H1 (cell line): ENCODE results near the gene CEP83. TPM values are rescaled to one million over a fixed set of nuclear protein-coding genes. Genes with fewer than 3 reads are reported as not detected.

Experiments
- CTCF ChIA-PET: fragments of 300-600 bp; sonication (Branson Sonifier 250); formaldehyde crosslinking; loops from one replicate; lab custom pipeline; 2021; ENCODE audit not compliant: partially characterized antibody; lab: Charles Lee
- POLR2A ChIA-PET: fragments of 300-600 bp; sonication (Branson Sonifier 250); formaldehyde crosslinking; loops from one replicate; lab custom pipeline; 2021; ENCODE audit warnings: inconsistent platforms; ENCODE audit not compliant: partially characterized antibody; lab: Charles Lee
- DNase-seq, 2 experiments: peaks; one replicate each; pipeline versions ENCODE4 v3.0.0 to v3.0.0-alpha.2; 2010 to 2022; ENCODE audit warnings: low spot score in 2 of 2, low read depth in 1 of 2, mixed read lengths in 1 of 2
- FAIRE-seq: peaks from 2 replicates; lab custom pipeline; 2011; peaks lifted over from hg19 to GRCh38; lab: Jason Lieb, UNC
- H2AFZ ChIP-seq: 2 replicates; pipeline ENCODE4 v1.8.1; 2012; ENCODE audit warnings: low read length, inconsistent platforms
- H2AK5ac ChIP-seq: 2 replicates; pipeline ENCODE4 v1.6.1; 2013; ENCODE audit warnings: low read depth, low read length
- H2BK120ac ChIP-seq: replicated peaks from 2 replicates; pipeline ENCODE3; 2013; ENCODE audit warnings: low read depth, low read length, inconsistent platforms
- H2BK12ac ChIP-seq: 2 replicates; pipeline ENCODE4 v1.6.1; 2013; ENCODE audit warnings: low read depth, low read length
- H2BK15ac ChIP-seq: 2 replicates; pipeline ENCODE4 v1.6.1; 2013; ENCODE audit warnings: low read length
- H2BK20ac ChIP-seq: 2 replicates; pipeline ENCODE4 v1.6.1; 2013; ENCODE audit warnings: low read length
- H2BK5ac ChIP-seq: 2 replicates; pipeline ENCODE4 v1.6.1; 2013; ENCODE audit warnings: low read depth, low read length
- H3K14ac ChIP-seq: 2 replicates; pipeline ENCODE4 v1.6.1; 2013; ENCODE audit warnings: inconsistent platforms; ENCODE audit not compliant: insufficient read length
- H3K18ac ChIP-seq: 2 replicates; pipeline ENCODE4 v1.6.1; 2013; ENCODE audit warnings: low read length; ENCODE audit errors: extremely low read depth
- H3K23ac ChIP-seq: 2 replicates; pipeline ENCODE4 v1.6.1; 2013; ENCODE audit warnings: inconsistent platforms; ENCODE audit not compliant: insufficient read length
- H3K23me2 ChIP-seq: 2 replicates; pipeline ENCODE4 v1.6.1; 2013; ENCODE audit warnings: low read depth, low read length
- H3K27ac ChIP-seq: 2 replicates; pipeline ENCODE4 v1.6.1; 2011; ENCODE audit warnings: low read depth, low read length, inconsistent platforms
- H3K27me3 ChIP-seq, 4 experiments: replicated peaks in 1 of 4; 1 replicate in 1 of 4; 2 replicates in 3 of 4; pipeline versions ENCODE4 v1.6.1 to v1.8.1; 2011 to 2013; ENCODE audit warnings: low read length in 3 of 4, mild to moderate bottlenecking in 3 of 4, inconsistent platforms in 2 of 4, mixed read lengths in 2 of 4, moderate library complexity in 1 of 4; ENCODE audit not compliant: control insufficient read depth in 3 of 4, insufficient read depth in 3 of 4; ENCODE audit errors: extremely low read depth in 1 of 4
- H3K36me3 ChIP-seq, 4 experiments: 2 replicates each; pipeline versions ENCODE4 v1.6.1 to v1.8.1; 2011 to 2013; ENCODE audit warnings: mild to moderate bottlenecking in 4 of 4, low read length in 3 of 4, moderate library complexity in 2 of 4, control low read depth in 1 of 4, inconsistent platforms in 1 of 4; ENCODE audit not compliant: insufficient read depth in 4 of 4, control insufficient read depth in 2 of 4
- H3K4ac ChIP-seq: replicated peaks from 2 replicates; pipeline ENCODE3; 2013; ENCODE audit warnings: low read length, low read depth, mixed read lengths, inconsistent platforms; ENCODE audit not compliant: insufficient read length
- H3K4me1 ChIP-seq, 4 experiments: replicated peaks in 1 of 4; 1 replicate in 1 of 4; 2 replicates in 3 of 4; pipeline versions ENCODE4 v1.6.1 to v1.8.1; 2011 to 2013; ENCODE audit warnings: low read length in 3 of 4, inconsistent platforms in 2 of 4, mixed read lengths in 1 of 4; ENCODE audit not compliant: insufficient read depth in 4 of 4, control insufficient read depth in 3 of 4
- H3K4me2 ChIP-seq, 2 experiments: 2 replicates each; pipeline versions ENCODE4 v1.6.1 to v1.8.1; 2011 to 2013; ENCODE audit warnings: low read depth in 2 of 2, low read length in 2 of 2, control low read depth in 1 of 2, inconsistent platforms in 1 of 2, mild to moderate bottlenecking in 1 of 2; ENCODE audit not compliant: insufficient read depth in 1 of 2
- H3K4me3 ChIP-seq, 4 experiments: fragments of 200-600, 300-600 bp in 1 of 4; sonication (generic), shearing (Covaris generic), sonication (Bioruptor Twin) in 1 of 4; 2 replicates each; pipeline versions ENCODE4 v1.5.1 to v1.8.1; 2011 to 2016; ENCODE audit warnings: low read length in 4 of 4, low read depth in 3 of 4, control low read depth in 2 of 4, inconsistent platforms in 2 of 4, mild to moderate bottlenecking in 2 of 4, mixed read lengths in 1 of 4, moderate library complexity in 1 of 4; ENCODE audit not compliant: insufficient read depth in 2 of 4; ENCODE audit errors: extremely low read depth in 1 of 4
- H3K56ac ChIP-seq: replicated peaks from 2 replicates; pipeline ENCODE3; 2013; ENCODE audit warnings: low read depth, mild to moderate bottlenecking, mixed read lengths, low read length, inconsistent platforms; ENCODE audit not compliant: insufficient read length
- H3K79me1 ChIP-seq: 2 replicates; pipeline ENCODE4 v1.6.1; 2013; ENCODE audit warnings: low read depth, low read length, control low read depth
- H3K79me2 ChIP-seq, 2 experiments: 2 replicates each; pipeline versions ENCODE4 v1.6.1 to v1.8.1; 2012 to 2013; ENCODE audit warnings: low read length in 2 of 2, mild to moderate bottlenecking in 2 of 2, inconsistent platforms in 1 of 2; ENCODE audit not compliant: insufficient read depth in 2 of 2, control insufficient read depth in 1 of 2
- H3K9ac ChIP-seq, 4 experiments: replicated peaks in 1 of 4; 1 replicate in 1 of 4; 2 replicates in 3 of 4; pipeline versions ENCODE4 v1.6.1 to v1.8.1; 2011 to 2013; ENCODE audit warnings: low read depth in 3 of 4, low read length in 3 of 4, control low read depth in 2 of 4, mild to moderate bottlenecking in 2 of 4, moderate library complexity in 2 of 4, inconsistent platforms in 1 of 4; ENCODE audit errors: extremely low read depth in 1 of 4
- H3K9me3 ChIP-seq, 2 experiments: 2 replicates each; pipeline versions ENCODE4 v1.6.1 to v1.8.1; 2012 to 2013; ENCODE audit warnings: mild to moderate bottlenecking in 2 of 2, moderate library complexity in 2 of 2, control low read depth in 1 of 2, inconsistent platforms in 1 of 2, low read depth in 1 of 2, low read length in 1 of 2, mixed read lengths in 1 of 2; ENCODE audit not compliant: insufficient read depth in 2 of 2
- H4K20me1 ChIP-seq, 2 experiments: replicated peaks in 1 of 2; 2 replicates each; pipeline versions ENCODE3 to v1.8.1; 2011 to 2013; ENCODE audit warnings: inconsistent platforms in 2 of 2, low read length in 2 of 2, mild to moderate bottlenecking in 1 of 2; ENCODE audit not compliant: insufficient read depth in 2 of 2, control insufficient read depth in 1 of 2
- H4K5ac ChIP-seq: 2 replicates; pipeline ENCODE4 v1.6.1; 2013; ENCODE audit warnings: low read length, low read depth, mixed read lengths, inconsistent platforms; ENCODE audit not compliant: insufficient read length
- H4K8ac ChIP-seq: 2 replicates; pipeline ENCODE4 v1.8.0; 2013; ENCODE audit warnings: mild to moderate bottlenecking, moderate library complexity, low read length, inconsistent platforms; ENCODE audit not compliant: insufficient read depth; ENCODE audit errors: extremely low read depth
- H4K91ac ChIP-seq: replicated peaks from 2 replicates; pipeline ENCODE3; 2013; ENCODE audit warnings: low read length, mixed read lengths, inconsistent platforms; ENCODE audit not compliant: insufficient read length
- SP1 ChIP-seq: IDR thresholded peaks from 2 replicates; pipeline ENCODE4 v1.6.1; 2011; ENCODE audit warnings: low read depth, low read length
- WGBS, 2 experiments: shearing (Covaris generic) in 1 of 2; methylation state at CpG; one replicate each; pipeline versions ENCODE4 v1.1.6 to v1.1.7; 2013 to 2015; ENCODE audit warnings: low lambda C conversion rate in 2 of 2, mixed read lengths in 2 of 2, inconsistent platforms in 1 of 2, low coverage in 1 of 2, missing lambda C conversion rate in 1 of 2; ENCODE audit not compliant: insufficient replicate concordance in 2 of 2, insufficient coverage in 1 of 2, insufficient read length in 1 of 2; ENCODE audit errors: extremely low coverage in 1 of 2, missing lambda C conversion rate in 1 of 2; 5-methylcytosine and 5-hydroxymethylcytosine counted together
- polyA plus RNA-seq, 7 experiments: library from polyadenylated mRNA; depleted of rRNA in 3 of 7; stranded (reverse) in 5 of 7; unstranded in 2 of 7; fragments of >200 nt in 5 of 7; fragments of 200-250 nt in 2 of 7; gene quantifications; 1 replicate in 5 of 7; 2 replicates in 1 of 7; 4 replicates in 1 of 7; pipeline versions ENCODE4 v1.2.1 to v1.2.3, GENCODE V29; 2011 to 2013; ENCODE audit warnings: missing spikeins in 2 of 7, mixed read lengths in 2 of 7
- total RNA-seq: library from RNA; stranded (reverse); fragmentation: NEBNext Ultra II Directional; extraction: Animal tissue kit (Norgen Biotek cat#: 25700); gene quantifications from 2 replicates; pipeline ENCODE4 v1.2.1, GENCODE V29; 2021

The CEP83 gene
- total and polyA plus RNA-seq, 2 of the 8 experiments (the other 6 are each of a cell fraction or from before 2014, with no cell fraction given) = 6.0 to 25.8 TPM

GRCh38 chr12:94304012-94304411 is 155.7 kb downstream of the CEP83 start:
- peak overlapping the region; percentile 45 to 59; a peak in 3 of 4 replicates for H3K4me2 ChIP-seq
- TF ChIP-seq SP1 = no peak

More at GRCh38 chr12:94304012-94304411, 155.7 kb downstream of the CEP83 start:
- Histone ChIP-seq H3K23ac (no peak overlapping the region), H2AK5ac (no peak overlapping the region), H3K9me3 (no peaks in the 10 kb centered on the region), H3K79me2 (no peaks in the 10 kb centered on the region), H3K56ac (peak overlapping the region; percentile 33), H2AFZ (no peak overlapping the region), H2BK5ac (peak overlapping the region; percentile 46; the same call in 1 of the 2 replicates), H2BK15ac (no peak overlapping the region), H3K27ac (peak overlapping the region; percentile 17; the same call in 1 of the 2 replicates), H3K79me1 (no peaks in the 10 kb centered on the region), H3K4me3 (0 out of 8 replicates have a peak overlapping the region, but pooled peaks of 1 of the 4 experiments have one; percentile 1), H4K20me1 (no peaks in the 10 kb centered on the region), H3K4me1 (peaks cover 8 to 19% (median 16%) of the 10 kb centered on the region in 4 experiments; a peak in 6 of 7 replicates), H3K36me3 (peaks cover 2 to 13% (median 7%) of the 10 kb centered on the region in 4 experiments; a peak in 4 of 8 replicates), H2BK20ac (no peak overlapping the region), H3K27me3 (no peaks in the 10 kb centered on the region), H3K4ac (peak overlapping the region; percentile 85), H2BK12ac (peak overlapping the region; percentile 30; the same call in 1 of the 2 replicates), H4K5ac (peak overlapping the region; percentile 39), H3K18ac (no peak overlapping the region; the same call in 1 of the 2 replicates), H4K91ac (peak overlapping the region; percentile 79), H3K23me2 (0 out of 2 replicates have a peak, but pooled peaks cover 2% of the 10 kb centered on the region), H4K8ac (no peak overlapping the region; the same call in 1 of the 2 replicates), H3K14ac (no peak overlapping the region), H2BK120ac (no peak overlapping the region), H3K9ac (no peak overlapping the region)
- FAIRE-seq = no peak
- ChIA-PET POLR2A (interaction anchor here (0.6 to 1.5 kb wide), 5 partner anchors 9 to 44 kb away, joined by 3 to 5 read pairs (median 4); no protein-coding TSS in a partner anchor), CTCF (interaction anchor here (0.8 to 2.7 kb wide), 12 partner anchors 9 to 231 kb away, joined by 3 to 10 read pairs (median 3); no protein-coding TSS in a partner anchor)
- no peak for DNase-seq
- 73% methylated on average over 1 of the region's 1 CpG; no CpG with 5 or more reads in 1 of the 2 experiments for WGBS, 2 experiments
